HUES6 (cell line): Measurements from ENCODE around the gene KMT5C.
A peak's percentile ranks its signal among the peaks of the same experiment; 100 is the strongest.

Experiments used
- H3K27ac ChIP-seq: 2 replicates; pipeline ENCODE4 v1.7.0; 2013; ENCODE audit warnings: low read depth, mild to moderate bottlenecking, low read length, inconsistent platforms
- H3K27me3 ChIP-seq: 2 replicates; pipeline ENCODE4 v1.6.1; 2013; ENCODE audit warnings: low read length; ENCODE audit not compliant: control insufficient read depth, insufficient read depth
- H3K36me3 ChIP-seq: 2 replicates; pipeline ENCODE4 v1.6.1; 2013; ENCODE audit warnings: low read length; ENCODE audit not compliant: control insufficient read depth, insufficient read depth
- H3K4me1 ChIP-seq: 2 replicates; pipeline ENCODE4 v1.6.1; 2013; ENCODE audit warnings: low read length; ENCODE audit not compliant: control insufficient read depth, insufficient read depth
- H3K4me3 ChIP-seq: 2 replicates; pipeline ENCODE4 v1.5.1; 2013; ENCODE audit warnings: low read depth, low read length
- H3K9ac ChIP-seq: one replicate; pipeline ENCODE4 v1.6.1; 2013; ENCODE audit warnings: mild to moderate bottlenecking, low read length
- H3K9me3 ChIP-seq: 2 replicates; pipeline ENCODE4 v1.6.1; 2013; ENCODE audit warnings: low read depth, low read length; ENCODE audit not compliant: control insufficient read depth, insufficient read depth

KMT5C gene

GRCh38 chr19:55358943-55359908 is 19.6 kb downstream of the KMT5C start:
- H3K4me3 ChIP-seq, result no peak overlapping the region
- no peak overlapping the region for H3K27ac ChIP-seq
- peaks cover 10% of the 10 kb centered on the region for H3K4me1 ChIP-seq
- H3K9me3 ChIP-seq, result no peaks in the 10 kb centered on the region
- no peak overlapping the region for H3K9ac ChIP-seq
- no peaks in the 10 kb centered on the region for H3K36me3 ChIP-seq
- peaks cover 44% of the 10 kb centered on the region for H3K27me3 ChIP-seq

GRCh38 chr19:55360902-55361301 is 21.2 kb downstream of the KMT5C start:
- peaks cover 10% of the 10 kb centered on the region for H3K4me1 ChIP-seq
- no peak overlapping the region for H3K4me3 ChIP-seq
- H3K9me3 ChIP-seq, result no peaks in the 10 kb centered on the region
- peaks cover 29% of the 10 kb centered on the region for H3K27me3 ChIP-seq
- H3K9ac ChIP-seq, result no peak overlapping the region
- no peak overlapping the region for H3K27ac ChIP-seq
- H3K36me3 ChIP-seq, result no peaks in the 10 kb centered on the region

GRCh38 chr19:55362174-55362989 is 22.7 kb downstream of the KMT5C start:
- no peak overlapping the region for H3K27ac ChIP-seq
- H3K9ac ChIP-seq, result peak overlapping the region; percentile 5
- H3K4me1 ChIP-seq, result peaks cover 12% of the 10 kb centered on the region
- no peaks in the 10 kb centered on the region for H3K9me3 ChIP-seq
- no peaks in the 10 kb centered on the region for H3K36me3 ChIP-seq
- peaks cover 14% of the 10 kb centered on the region for H3K27me3 ChIP-seq
- no peak overlapping the region for H3K4me3 ChIP-seq

- H3K4me1 ChIP-seq, result peaks cover 12% of the 10 kb centered on the region
- no peak within 1 kb of the TSS for H3K4me3 ChIP-seq
- H3K9ac ChIP-seq, result peak within 1 kb of the TSS; percentile 5
- H3K9me3 ChIP-seq, result no peaks in the 10 kb centered on the region
- peaks cover 14% of the 10 kb centered on the region for H3K27me3 ChIP-seq
- H3K27ac ChIP-seq, result no peak within 1 kb of the TSS
- H3K36me3 ChIP-seq, result no peaks in the 10 kb centered on the region
These were observed 23.5 kb downstream of the KMT5C start, which contains the start of gene GARIN5B for GRCh38 chr19:55362990-55363716. TSS of gene GARIN5B (minus strand) at chr19:55363260. CDS start at chr19:55363066, 194 bp downstream.

- Histone ChIP-seq H3K27me3 (peaks cover 22% of the 10 kb centered on the region), H3K4me3 (no peak overlapping the region), H3K27ac (no peak overlapping the region), H3K36me3 (no peaks in the 10 kb centered on the region), H3K9ac (no peak overlapping the region), H3K4me1 (peaks cover 20% of the 10 kb centered on the region), H3K9me3 (no peaks in the 10 kb centered on the region)
These were observed 25.6 kb downstream of the KMT5C start for GRCh38 chr19:55365245-55365644.

- Histone ChIP-seq H3K27me3 (peaks cover 28% of the 10 kb centered on the region), H3K27ac (no peak overlapping the region), H3K36me3 (no peaks in the 10 kb centered on the region), H3K9me3 (no peaks in the 10 kb centered on the region), H3K9ac (no peak overlapping the region), H3K4me1 (peaks cover 25% of the 10 kb centered on the region), H3K4me3 (no peak overlapping the region)
These were observed 26.3 kb downstream of the KMT5C start for GRCh38 chr19:55365964-55366363.

GRCh38 chr19:55366790-55367189 is 27.1 kb downstream of the KMT5C start:
- H3K4me3 ChIP-seq, result no peak overlapping the region
- H3K9me3 ChIP-seq, result no peaks in the 10 kb centered on the region
- H3K4me1 ChIP-seq, result peaks cover 27% of the 10 kb centered on the region
- no peaks in the 10 kb centered on the region for H3K36me3 ChIP-seq
- H3K27ac ChIP-seq, result no peak overlapping the region
- H3K9ac ChIP-seq, result no peak overlapping the region
- H3K27me3 ChIP-seq, result peaks cover 36% of the 10 kb centered on the region

- Histone ChIP-seq H3K4me1 (peaks cover 29% of the 10 kb centered on the region), H3K27ac (no peak overlapping the region), H3K9me3 (no peaks in the 10 kb centered on the region), H3K4me3 (no peak overlapping the region), H3K36me3 (no peaks in the 10 kb centered on the region), H3K27me3 (peaks cover 44% of the 10 kb centered on the region), H3K9ac (no peak overlapping the region)
These were observed 28.4 kb downstream of the KMT5C start for GRCh38 chr19:55368106-55368505.

- Histone ChIP-seq H3K9ac (no peak overlapping the region), H3K27ac (no peak overlapping the region), H3K4me1 (peaks cover 33% of the 10 kb centered on the region), H3K9me3 (no peaks in the 10 kb centered on the region), H3K27me3 (peaks cover 44% of the 10 kb centered on the region), H3K36me3 (no peaks in the 10 kb centered on the region), H3K4me3 (peak overlapping the region; percentile 54)
These were observed 29.3 kb downstream of the KMT5C start for GRCh38 chr19:55368701-55369563.
